Smooth muscle cell (in vitro differentiated cells): ENCODE data around the gene BICC1. TPM values are rescaled to one million over a fixed set of nuclear protein-coding genes. Genes with fewer than 3 reads are reported as not detected.

Experiments
- DNase-seq: peaks from one replicate; lab custom pipeline; 2025; ENCODE audit not compliant: unreplicated experiment; lab: John Stamatoyannopoulos, UW
- H2AFZ ChIP-seq: fragments of 200-600 bp; sonication (generic); 2 replicates; pipeline ENCODE4 v1.6.0; 2016; ENCODE audit warnings: antibody characterized with exemption, low read depth, mild to moderate bottlenecking
- H3F3A ChIP-seq: fragments of 200-600 bp; sonication (generic); 2 replicates; pipeline ENCODE4 v1.6.0; 2017; ENCODE audit warnings: antibody characterized with exemption, low read depth
- H3K27ac ChIP-seq: fragments of 200-600 bp; sonication (generic); 2 replicates; pipeline ENCODE4 v1.5.1; 2016; ENCODE audit warnings: low read depth, mild to moderate bottlenecking
- H3K27me3 ChIP-seq: fragments of 200-600 bp; sonication (generic); 2 replicates; pipeline ENCODE4 v1.6.1; 2016; ENCODE audit warnings: low read depth, mild to moderate bottlenecking
- H3K36me3 ChIP-seq: fragments of 200-600 bp; sonication (generic); 2 replicates; pipeline ENCODE4 v1.5.1; 2016; ENCODE audit warnings: low read depth
- H3K4me1 ChIP-seq: fragments of 200-600 bp; sonication (generic); 2 replicates; pipeline ENCODE4 v1.5.1; 2016; ENCODE audit warnings: low read depth
- H3K4me2 ChIP-seq: fragments of 200-600 bp; sonication (generic); 2 replicates; pipeline ENCODE4 v1.6.0; 2016; ENCODE audit warnings: mild to moderate bottlenecking
- H3K4me3 ChIP-seq: fragments of 200-600 bp; sonication (generic); 2 replicates; pipeline ENCODE4 v1.5.1; 2016; ENCODE audit warnings: mild to moderate bottlenecking
- H3K79me2 ChIP-seq: fragments of 200-600 bp; sonication (generic); 2 replicates; pipeline ENCODE4 v1.6.0; 2016; ENCODE audit warnings: low read depth, mild to moderate bottlenecking
- H3K9ac ChIP-seq: fragments of 200-600 bp; sonication (generic); 2 replicates; pipeline ENCODE4 v1.6.0; 2016; ENCODE audit warnings: low read depth
- H3K9me3 ChIP-seq: fragments of 200-600 bp; sonication (generic); replicated peaks from 2 replicates; pipeline ENCODE4 v1.5.1; 2016; ENCODE audit warnings: low read depth
- H4K20me1 ChIP-seq: fragments of 200-600 bp; sonication (generic); 2 replicates; pipeline ENCODE4 v1.6.0; 2016; ENCODE audit warnings: low read depth
- WGBS: methylation state at CpG from one replicate; pipeline ENCODE4 v1.1.7; 2016; ENCODE audit warnings: low lambda C conversion rate; 5-methylcytosine and 5-hydroxymethylcytosine counted together
- polyA plus RNA-seq: library from polyadenylated mRNA; unstranded; fragments of >200 nt; fragmentation: Nextera tagmentation; extraction: Ambion mirVana; gene quantifications from 2 replicates; pipeline ENCODE4 v1.2.1, GENCODE V29; 2016
- total RNA-seq: library from RNA; depleted of rRNA; stranded (reverse); fragments of >200 nt; gene quantifications from 2 replicates; pipeline ENCODE4 v1.2.3, GENCODE V29; 2014
- TF ChIP-seq, protein P1 (sequence below): fragments of 200-600 bp; sonication (generic); IDR thresholded peaks from 2 replicates; pipeline ENCODE4 v1.5.1; 2017; ENCODE audit warnings: borderline replicate concordance, mild to moderate bottlenecking, antibody characterized with exemption; ENCODE audit not compliant: insufficient read depth, poor library complexity, severe bottlenecking

Gene BICC1
- total and polyA plus RNA-seq, 2 experiments from 2014 or later, result 7.9 to 23.0 TPM

- Histone ChIP-seq H3K27ac (peak overlapping the region; percentile 36), H3K4me3 (no peak overlapping the region), H3K27me3 (no peaks in the 10 kb centered on the region), H3K9ac (no peak overlapping the region), H4K20me1 (peaks cover under 1% of the 10 kb centered on the region), H3F3A (no peaks in the 10 kb centered on the region), H3K79me2 (peaks cover 3% of the 10 kb centered on the region), H3K36me3 (no peaks in the 10 kb centered on the region), H3K4me1 (no peaks in the 10 kb centered on the region), H2AFZ (no peak overlapping the region), H3K4me2 (peak overlapping the region; percentile 16), H3K9me3 (no peaks in the 10 kb centered on the region)
- TF ChIP-seq, protein P1, sequence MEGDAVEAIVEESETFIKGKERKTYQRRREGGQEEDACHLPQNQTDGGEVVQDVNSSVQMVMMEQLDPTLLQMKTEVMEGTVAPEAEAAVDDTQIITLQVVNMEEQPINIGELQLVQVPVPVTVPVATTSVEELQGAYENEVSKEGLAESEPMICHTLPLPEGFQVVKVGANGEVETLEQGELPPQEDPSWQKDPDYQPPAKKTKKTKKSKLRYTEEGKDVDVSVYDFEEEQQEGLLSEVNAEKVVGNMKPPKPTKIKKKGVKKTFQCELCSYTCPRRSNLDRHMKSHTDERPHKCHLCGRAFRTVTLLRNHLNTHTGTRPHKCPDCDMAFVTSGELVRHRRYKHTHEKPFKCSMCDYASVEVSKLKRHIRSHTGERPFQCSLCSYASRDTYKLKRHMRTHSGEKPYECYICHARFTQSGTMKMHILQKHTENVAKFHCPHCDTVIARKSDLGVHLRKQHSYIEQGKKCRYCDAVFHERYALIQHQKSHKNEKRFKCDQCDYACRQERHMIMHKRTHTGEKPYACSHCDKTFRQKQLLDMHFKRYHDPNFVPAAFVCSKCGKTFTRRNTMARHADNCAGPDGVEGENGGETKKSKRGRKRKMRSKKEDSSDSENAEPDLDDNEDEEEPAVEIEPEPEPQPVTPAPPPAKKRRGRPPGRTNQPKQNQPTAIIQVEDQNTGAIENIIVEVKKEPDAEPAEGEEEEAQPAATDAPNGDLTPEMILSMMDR, result no peak
- no peak for DNase-seq
- WGBS, result 35% methylated on average over 4 of the region's 4 CpGs
Measured at GRCh38 chr10:58775960-58776567, 263.4 kb downstream of the BICC1 start.

GRCh38 chr10:58776568-58777318 is 264.1 kb downstream of the BICC1 start:
- H3K79me2 ChIP-seq, result peaks cover 3% of the 10 kb centered on the region
- no peaks in the 10 kb centered on the region for H3K36me3 ChIP-seq
- H3K9me3 ChIP-seq, result no peaks in the 10 kb centered on the region
- no peak for DNase-seq
- H3K27ac ChIP-seq, result no peak overlapping the region
- 51% methylated on average over 5 of the region's 5 CpGs for WGBS
- peaks cover 7% of the 10 kb centered on the region for H4K20me1 ChIP-seq
- no peaks in the 10 kb centered on the region for H3F3A ChIP-seq
- no peaks in the 10 kb centered on the region for H3K27me3 ChIP-seq
- H3K4me1 ChIP-seq, result no peaks in the 10 kb centered on the region
- H3K9ac ChIP-seq, result no peak overlapping the region
- TF ChIP-seq, protein P1, result no peak
- H2AFZ ChIP-seq, result no peak overlapping the region
- H3K4me2 ChIP-seq, result peak overlapping the region; percentile 16
- no peak overlapping the region for H3K4me3 ChIP-seq

- Histone ChIP-seq H3K27ac (no peak overlapping the region), H3K27me3 (no peaks in the 10 kb centered on the region), H4K20me1 (peaks cover 19% of the 10 kb centered on the region), H3K4me1 (no peaks in the 10 kb centered on the region), H3K9me3 (no peaks in the 10 kb centered on the region), H3K36me3 (no peaks in the 10 kb centered on the region), H3K79me2 (peaks cover 3% of the 10 kb centered on the region), H3K4me2 (no peak overlapping the region), H3F3A (no peaks in the 10 kb centered on the region), H2AFZ (no peak overlapping the region), H3K9ac (no peak overlapping the region), H3K4me3 (no peak overlapping the region)
- DNase-seq, result no peak
- WGBS, result 83% methylated on average over 2 of the region's 2 CpGs
- TF ChIP-seq, protein P1, result no peak
Measured at GRCh38 chr10:58778966-58779365, 266.3 kb downstream of the BICC1 start.

DNA sequence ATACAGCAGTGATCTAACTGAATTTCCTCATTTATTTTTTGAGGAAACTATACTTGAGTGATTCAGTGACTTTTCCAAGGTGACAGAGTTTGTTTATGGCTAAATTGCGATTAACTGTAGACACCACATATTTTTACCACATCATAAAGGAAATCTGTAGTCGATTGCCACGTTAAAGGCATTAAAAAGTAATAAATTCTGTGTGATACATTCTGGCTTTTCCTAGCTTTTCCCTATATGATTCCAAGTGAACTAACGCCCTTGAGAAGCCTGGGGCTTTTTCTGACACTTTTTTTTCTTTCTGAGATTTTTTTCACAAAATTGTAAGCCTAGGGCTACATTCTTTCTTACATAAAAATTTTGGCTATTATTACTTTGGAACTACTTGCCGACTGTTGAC is 266.9 kb downstream of the BICC1 start:
- H3K4me3 ChIP-seq, result no peak overlapping the region
- H3F3A ChIP-seq, result no peaks in the 10 kb centered on the region
- H3K27me3 ChIP-seq, result no peaks in the 10 kb centered on the region
- H3K36me3 ChIP-seq, result no peaks in the 10 kb centered on the region
- WGBS, result 66% methylated on average over 5 of the region's 5 CpGs
- peaks cover 19% of the 10 kb centered on the region for H4K20me1 ChIP-seq
- TF ChIP-seq, protein P1, result no peak
- H3K9me3 ChIP-seq, result no peaks in the 10 kb centered on the region
- H2AFZ ChIP-seq, result no peak overlapping the region
- no peak for DNase-seq
- no peak overlapping the region for H3K9ac ChIP-seq
- peaks cover 3% of the 10 kb centered on the region for H3K79me2 ChIP-seq
- H3K27ac ChIP-seq, result peak overlapping the region; percentile 10
- H3K4me2 ChIP-seq, result peak overlapping the region; percentile 39
- H3K4me1 ChIP-seq, result no peaks in the 10 kb centered on the region
